Body of pancreas (tissue), 4 donors: ENCODE measurements around the gene CTAGE1. TPM values are rescaled to one million over a fixed set of nuclear protein-coding genes. Genes with fewer than 3 reads are reported as not detected.
A peak's percentile ranks its signal among the peaks of the same experiment; 100 is the strongest.

ENCODE experiments used
- ATAC-seq: fragments of 150-250 bp; one replicate; pipeline ENCODE4 v1.9.1; 2016
- DNase-seq, 4 donors: peaks; one replicate each; pipeline ENCODE4 v3.0.0-alpha.2; 2019
- H3K27ac ChIP-seq, 4 donors: fragments of 200-600 bp; sonication (generic); 1 replicate in 3 of 4; 2 replicates in 1 of 4; pipeline versions ENCODE4 v1.5.1 to v1.6.1; 2016 to 2019; ENCODE audit warnings: mild to moderate bottlenecking in 1 of 4, mixed read lengths in 1 of 4, moderate library complexity in 1 of 4
- H3K27me3 ChIP-seq, 2 donors: fragments of 200-600 bp; sonication (generic); one replicate each; pipeline ENCODE4 v1.6.0; 2016; ENCODE audit warnings: mild to moderate bottlenecking in 1 of 2
- H3K36me3 ChIP-seq, 2 donors: fragments of 200-600 bp; sonication (generic); replicated peaks in 1 of 2; 2 replicates each; pipeline ENCODE4 v1.5.1; 2016; ENCODE audit warnings: low read depth in 2 of 2; ENCODE audit not compliant: insufficient read depth in 1 of 2
- H3K4me1 ChIP-seq: fragments of 200-600 bp; sonication (generic); one replicate; pipeline ENCODE4 v1.6.0; 2016
- H3K4me3 ChIP-seq, 2 donors: fragments of 200-600 bp; sonication (generic); 1 replicate in 1 of 2; 2 replicates in 1 of 2; pipeline ENCODE4 v1.5.1; 2016 to 2019
- H3K9me3 ChIP-seq, 3 donors: fragments of 200-600 bp; sonication (generic); 1 replicate in 2 of 3; 2 replicates in 1 of 3; pipeline ENCODE4 v1.5.1; 2016
- POLR2A ChIP-seq, 3 donors: fragments of 450-650 bp; IDR thresholded peaks; one replicate each; pipeline ENCODE4 v1.6.1; 2016; ENCODE audit warnings: antibody characterized with exemption in 3 of 3, mild to moderate bottlenecking in 2 of 3
- WGBS, 2 donors: methylation state at CpG; one replicate each; pipeline ENCODE4 v1.1.5; 2017; 5-methylcytosine and 5-hydroxymethylcytosine counted together
- intact Hi-C: fragments of 100-400 bp; cut with DNase I; formaldehyde crosslinking; loops from one replicate; pipeline ENCODE4 v1.15.1; 2023
- total RNA-seq, 2 donors: library from RNA; depleted of rRNA; stranded (reverse); fragments of >200 nt; gene quantifications; one replicate each; pipeline ENCODE4 v1.1.0, GENCODE V29; 2016
- TF ChIP-seq, protein P1 (sequence below), 7 experiments: fragments of 450-650 bp in 4 of 7; fragments of 200-600 bp in 3 of 7; sonication (generic) in 3 of 7; IDR thresholded peaks; one replicate each; pipeline ENCODE4 v1.5.1; 2016 to 2019; ENCODE audit warnings: antibody characterized with exemption in 7 of 7

The CTAGE1 gene, protein sequence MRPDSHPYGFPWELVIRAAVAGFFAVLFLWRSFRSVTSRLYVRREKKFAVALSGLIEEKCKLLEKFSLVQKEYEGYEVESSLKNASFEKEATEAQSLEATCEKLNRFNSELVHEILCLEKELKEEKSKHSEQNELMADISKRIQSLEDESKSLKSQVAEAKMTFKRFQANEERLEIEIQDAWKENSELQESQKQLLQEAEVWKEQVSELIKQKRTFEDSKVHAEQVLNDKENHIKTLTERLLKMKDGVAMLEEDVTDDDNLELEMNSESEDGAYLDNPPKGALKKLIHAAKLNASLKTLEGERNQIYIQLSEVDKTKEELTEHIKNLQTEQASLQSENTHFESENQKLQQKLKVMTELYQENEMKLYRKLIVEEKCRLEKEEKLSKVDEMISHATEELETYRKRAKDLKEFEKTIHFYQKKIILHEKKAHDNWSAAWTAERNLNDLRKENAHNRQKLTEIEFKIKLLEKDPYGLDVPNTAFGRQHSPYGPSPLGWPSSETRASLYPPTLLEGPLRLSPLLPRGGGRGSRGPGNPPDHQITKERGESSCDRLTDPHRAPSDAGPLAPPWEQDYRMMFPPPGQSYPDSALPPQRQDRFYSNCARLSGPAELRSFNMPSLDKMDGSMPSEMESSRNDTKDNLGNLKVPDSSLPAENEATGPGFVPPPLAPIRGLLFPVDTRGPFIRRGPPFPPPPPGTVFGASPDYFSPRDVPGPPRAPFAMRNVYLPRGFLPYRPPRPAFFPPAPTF
- total RNA-seq: not detected

DNA sequence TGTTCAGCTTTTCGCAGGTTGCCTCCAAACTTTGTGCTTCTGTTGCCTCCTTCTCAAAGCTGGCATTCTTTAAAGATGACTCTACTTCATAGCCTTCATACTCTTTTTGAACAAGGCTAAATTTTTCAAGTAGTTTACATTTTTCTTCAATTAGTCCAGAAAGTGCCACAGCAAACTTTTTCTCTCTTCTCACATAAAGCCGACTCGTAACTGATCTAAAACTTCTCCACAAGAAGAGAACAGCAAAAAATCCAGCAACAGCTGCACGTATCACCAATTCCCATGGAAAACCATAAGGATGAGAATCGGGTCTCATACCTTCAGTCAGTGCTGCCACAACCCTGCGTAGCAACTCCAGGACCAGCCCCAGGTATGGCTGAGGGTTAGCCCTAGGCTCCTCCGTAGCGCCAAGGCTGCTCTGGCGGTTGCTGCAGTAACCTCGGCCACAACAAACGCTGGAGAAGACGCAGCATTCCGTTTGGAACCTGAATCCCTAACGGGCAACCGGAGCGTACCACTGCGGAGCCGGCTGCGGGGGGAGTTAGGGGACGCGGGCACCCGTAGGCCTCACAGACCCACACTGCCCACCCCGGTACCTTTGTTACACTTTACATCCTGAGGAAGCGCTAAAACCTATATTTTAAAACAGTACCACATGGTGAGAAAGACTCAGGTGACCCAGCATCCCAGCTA is at the start of gene CTAGE1:
Gene CTAGE1, minus strand, starts transcription at position 420 of the 693 bp plus-strand sequence. Its CDS starts 104 bp downstream, at position 316.
- Histone ChIP-seq H3K4me3 (no peak within 1 kb of the TSS), H3K27me3 (no peaks in the 10 kb centered on the region), H3K9me3 (no peaks in the 10 kb centered on the region), H3K27ac (no peak within 1 kb of the TSS), H3K4me1 (peaks cover 5% of the 10 kb centered on the region), H3K36me3 (no peaks in the 10 kb centered on the region)
- ATAC-seq (no peak), DNase-seq (no peak)
- no peak for TF ChIP-seq POLR2A (IDR thresholded peaks at IDR 0.05)
- TF ChIP-seq, protein P1, sequence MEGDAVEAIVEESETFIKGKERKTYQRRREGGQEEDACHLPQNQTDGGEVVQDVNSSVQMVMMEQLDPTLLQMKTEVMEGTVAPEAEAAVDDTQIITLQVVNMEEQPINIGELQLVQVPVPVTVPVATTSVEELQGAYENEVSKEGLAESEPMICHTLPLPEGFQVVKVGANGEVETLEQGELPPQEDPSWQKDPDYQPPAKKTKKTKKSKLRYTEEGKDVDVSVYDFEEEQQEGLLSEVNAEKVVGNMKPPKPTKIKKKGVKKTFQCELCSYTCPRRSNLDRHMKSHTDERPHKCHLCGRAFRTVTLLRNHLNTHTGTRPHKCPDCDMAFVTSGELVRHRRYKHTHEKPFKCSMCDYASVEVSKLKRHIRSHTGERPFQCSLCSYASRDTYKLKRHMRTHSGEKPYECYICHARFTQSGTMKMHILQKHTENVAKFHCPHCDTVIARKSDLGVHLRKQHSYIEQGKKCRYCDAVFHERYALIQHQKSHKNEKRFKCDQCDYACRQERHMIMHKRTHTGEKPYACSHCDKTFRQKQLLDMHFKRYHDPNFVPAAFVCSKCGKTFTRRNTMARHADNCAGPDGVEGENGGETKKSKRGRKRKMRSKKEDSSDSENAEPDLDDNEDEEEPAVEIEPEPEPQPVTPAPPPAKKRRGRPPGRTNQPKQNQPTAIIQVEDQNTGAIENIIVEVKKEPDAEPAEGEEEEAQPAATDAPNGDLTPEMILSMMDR (IDR thresholded peaks at IDR 0.05): no peak
- intact Hi-C loops: no loop called here
- WGBS, 2 donors: 90% methylated on average over 21 to 24 of the region's 24 CpGs

DNA sequence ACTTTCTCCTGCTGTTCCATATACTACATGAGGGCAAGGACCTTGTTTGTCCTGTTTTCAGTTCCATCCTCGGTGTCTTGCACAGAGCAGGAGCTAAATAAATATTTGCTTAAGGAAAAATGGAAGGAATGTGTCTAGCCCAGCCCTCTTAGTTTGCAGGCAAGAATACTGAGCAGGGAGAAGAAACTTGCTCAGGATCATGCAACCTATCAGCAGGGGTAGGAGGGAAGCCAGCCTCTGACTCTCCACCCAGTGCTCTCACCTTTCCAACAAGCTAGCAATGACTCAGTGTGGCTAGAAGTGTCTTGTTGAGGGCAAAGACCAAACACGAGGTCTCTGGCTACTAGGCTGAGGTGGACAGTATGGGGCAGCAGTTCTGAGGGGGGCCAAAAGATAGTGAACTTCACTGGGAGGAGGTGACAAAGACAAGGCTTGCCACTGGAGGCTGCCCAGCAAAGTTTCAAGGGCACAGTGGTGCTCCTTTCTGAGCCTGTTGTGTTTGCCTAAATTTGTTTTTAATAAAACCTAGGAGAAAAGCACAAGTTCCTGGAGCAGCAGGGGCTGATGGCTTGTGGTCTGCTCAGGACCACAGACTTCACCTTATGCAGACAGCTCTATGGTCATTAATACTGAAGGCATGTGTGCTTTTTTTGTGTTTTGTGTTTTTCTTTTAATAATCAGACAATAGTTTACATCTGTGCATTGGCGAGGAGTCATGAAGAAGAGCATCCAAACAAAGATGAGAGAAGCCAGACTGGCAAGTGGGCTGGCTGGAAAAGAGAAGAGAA is 49.1 kb upstream of the CTAGE1 start:
- Histone ChIP-seq H3K27ac (peak overlapping the region in 3 of 4 donors; percentile 39 to 71 (median 61)), H3K27me3 (no peaks in the 10 kb centered on the region), H3K36me3 (no peaks in the 10 kb centered on the region), H3K4me1 (peaks cover 46% of the 10 kb centered on the region), H3K4me3 (no peak overlapping the region), H3K9me3 (no peaks in the 10 kb centered on the region)
- intact Hi-C loops: no loop called here
- DNase-seq (peak in 1 of 4 donors; percentile 15), ATAC-seq (peak; percentile 55)
- no peak for TF ChIP-seq POLR2A (IDR thresholded peaks at IDR 0.05)
- TF ChIP-seq, protein P1 (IDR thresholded peaks at IDR 0.05): no peak
- 43% methylated on average over 3 of the region's 3 CpGs for WGBS, 2 donors

DNA sequence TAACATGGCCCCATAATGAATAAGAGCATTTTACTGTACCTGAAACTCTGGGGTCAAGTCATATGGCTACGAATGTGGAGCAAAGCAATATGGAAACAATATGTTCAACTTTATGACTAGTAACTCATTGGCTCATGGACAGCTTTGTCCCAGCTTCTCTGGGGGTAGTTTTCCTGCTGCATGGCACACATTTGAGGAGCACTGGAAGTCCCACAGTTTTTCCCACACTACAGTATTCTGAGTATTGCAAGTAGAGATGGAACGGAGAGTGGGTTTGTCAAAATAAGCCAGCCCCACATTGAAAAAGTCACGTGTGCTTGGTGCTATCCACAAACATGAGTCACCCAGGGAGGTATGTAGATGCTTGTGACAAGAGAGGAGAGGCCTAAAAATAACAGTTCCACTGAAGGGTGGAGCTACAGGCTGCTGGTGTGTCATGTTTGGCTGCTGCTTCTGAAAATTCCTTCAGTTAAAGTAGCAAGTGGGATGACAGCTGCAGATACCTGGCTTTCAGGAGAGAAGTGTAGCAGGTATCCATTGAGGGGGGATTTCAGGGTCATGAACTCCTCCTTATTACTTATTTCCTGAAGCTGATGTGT is 48.2 kb upstream of the CTAGE1 start:
- no peaks in the 10 kb centered on the region for H3K27me3 ChIP-seq
- H3K27ac ChIP-seq: peak overlapping the region in 3 of 4 donors; percentile 39 to 71 (median 61)
- no peaks in the 10 kb centered on the region for H3K9me3 ChIP-seq
- ATAC-seq: peak; percentile 81
- H3K36me3 ChIP-seq: no peaks in the 10 kb centered on the region
- DNase-seq: peak in 2 of 4 donors; percentile 42 to 57
- H3K4me3 ChIP-seq: no peak overlapping the region
- TF ChIP-seq, protein P1 (IDR thresholded peaks at IDR 0.05): no peak
- no peak for TF ChIP-seq POLR2A (IDR thresholded peaks at IDR 0.05)
- WGBS, 2 donors: 57 to 63% methylated on average over 3 of the region's 3 CpGs
- intact Hi-C loops: no loop called here
- H3K4me1 ChIP-seq: peaks cover 38% of the 10 kb centered on the region

DNA sequence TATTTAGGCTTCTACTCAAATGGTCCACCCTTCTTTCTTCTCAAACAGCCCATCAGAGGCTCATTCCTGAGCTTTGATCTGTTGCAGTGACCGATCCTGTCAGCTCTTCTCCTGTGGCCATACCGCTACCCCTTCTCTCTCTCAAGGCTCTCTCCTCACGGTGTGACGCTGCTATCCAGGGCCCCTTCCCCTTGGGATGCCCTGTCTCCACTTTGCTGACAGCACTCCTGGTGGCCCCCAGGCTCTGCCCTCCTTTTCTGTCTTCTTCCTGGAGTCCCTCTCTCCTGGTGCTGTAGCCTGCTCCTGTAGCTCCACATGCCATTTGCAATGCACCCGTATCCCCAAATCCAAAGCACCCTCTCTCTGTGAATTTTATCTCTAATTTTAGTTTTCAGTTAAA is 45.4 kb upstream of the CTAGE1 start:
- Histone ChIP-seq H3K27me3 (no peaks in the 10 kb centered on the region), H3K27ac (no peak overlapping the region), H3K36me3 (no peaks in the 10 kb centered on the region), H3K4me1 (peaks cover 20% of the 10 kb centered on the region), H3K9me3 (no peaks in the 10 kb centered on the region), H3K4me3 (no peak overlapping the region)
- WGBS, 2 donors: 93 to 95% methylated on average over 5 of the region's 5 CpGs
- TF ChIP-seq, protein P1 (IDR thresholded peaks at IDR 0.05): no peak
- TF ChIP-seq POLR2A (IDR thresholded peaks at IDR 0.05): no peak
- DNase-seq (no peak), ATAC-seq (no peak)
- intact Hi-C loops: no loop called here
